NCI-H1694 treated with DMSO at 0.1 percent for 48 hours (cell line): ENCODE data around the gene PPP1R16B.

Source experiments
- DNase-seq: peaks from one replicate; lab custom pipeline; 2025; lab: John Stamatoyannopoulos, UW

The PPP1R16B gene

DNA sequence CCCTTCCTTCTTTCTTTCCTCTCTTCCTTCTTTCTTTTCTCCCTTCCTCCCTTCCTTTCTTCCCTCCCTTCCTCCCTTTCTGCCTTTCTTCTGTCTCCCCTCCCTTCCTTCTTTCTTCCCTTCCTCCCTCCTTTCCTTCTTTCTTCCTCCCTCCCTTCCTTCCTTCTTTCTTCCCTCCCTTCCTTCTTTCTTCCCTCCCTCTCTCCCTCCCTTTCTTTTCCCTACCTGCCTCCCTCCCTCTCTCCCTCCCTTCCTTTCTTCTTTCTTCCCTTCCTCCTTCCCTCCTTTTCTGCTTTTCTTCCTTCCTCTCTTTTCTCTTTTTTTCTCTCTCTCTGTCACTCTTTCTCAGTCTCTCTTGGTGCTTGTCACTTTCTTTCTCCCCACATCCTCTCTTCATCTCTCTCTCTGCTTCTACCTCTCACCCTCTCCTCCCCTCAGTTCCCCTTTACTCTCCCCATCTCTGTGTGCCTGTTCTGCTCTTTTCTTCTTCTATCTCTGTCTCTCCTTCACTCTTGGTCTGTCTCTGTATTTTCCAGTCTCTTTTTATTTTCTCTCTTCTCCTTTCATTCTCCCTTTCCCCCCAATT, 90.6 kb downstream of the PPP1R16B start:
- no peak for DNase-seq

DNA sequence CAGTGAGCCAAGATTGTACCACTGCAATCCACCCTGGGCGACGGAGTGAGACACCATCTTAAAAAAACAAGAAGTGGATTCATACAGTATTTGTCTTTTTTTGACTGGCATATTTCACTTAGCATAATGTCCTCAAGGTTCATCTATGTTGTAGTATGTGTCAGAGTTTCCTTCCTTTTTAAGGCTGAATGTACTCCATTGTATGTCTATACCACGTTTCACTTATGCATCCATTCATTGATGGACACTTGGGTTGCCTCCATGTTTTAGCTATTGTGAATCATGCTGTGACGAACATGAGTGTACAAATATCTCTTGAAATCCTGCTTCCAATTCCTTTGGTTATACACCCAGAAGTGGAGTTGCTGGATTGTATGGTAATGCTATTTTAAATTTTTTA, 91.8 kb downstream of the PPP1R16B start:
- no peak for DNase-seq

DNA sequence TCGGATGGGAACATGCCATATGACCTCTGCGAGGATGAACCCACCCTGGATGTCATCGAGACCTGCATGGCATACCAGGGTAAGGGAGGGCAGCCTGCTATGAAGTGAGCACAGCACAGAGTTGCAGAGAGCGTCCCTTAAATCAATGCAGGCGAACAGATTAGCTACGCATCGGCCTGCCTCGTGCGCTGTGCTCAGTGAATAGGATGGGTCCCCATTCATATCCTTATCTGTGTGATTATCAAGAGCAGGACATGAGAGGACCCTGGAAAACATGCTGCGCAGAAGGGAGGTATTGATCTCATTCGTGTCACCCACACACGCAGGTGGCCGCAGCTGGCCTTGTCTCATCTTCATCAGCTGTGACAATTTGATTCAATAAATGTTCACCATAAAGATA, 95.1 kb downstream of the PPP1R16B start:
- no peak for DNase-seq

DNA sequence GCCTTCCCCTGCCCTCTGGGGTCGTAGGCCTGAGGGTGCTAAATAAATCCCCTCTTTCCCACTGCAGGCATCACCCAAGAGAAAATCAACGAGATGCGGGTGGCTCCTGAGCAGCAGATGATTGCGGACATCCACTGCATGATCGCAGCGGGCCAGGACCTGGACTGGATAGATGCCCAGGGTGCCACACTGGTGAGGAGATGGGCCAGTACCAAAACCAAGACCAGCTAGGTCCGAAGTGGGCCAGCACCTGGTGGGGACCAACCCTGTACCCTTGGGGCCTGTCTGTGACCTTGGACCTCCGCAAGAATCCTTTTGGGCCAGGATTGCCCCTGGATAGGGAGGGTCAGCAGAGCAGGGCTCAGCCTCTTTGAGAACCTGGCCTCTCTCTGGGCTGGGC, 97.1 kb downstream of the PPP1R16B start:
- DNase-seq, result no peak

DNA sequence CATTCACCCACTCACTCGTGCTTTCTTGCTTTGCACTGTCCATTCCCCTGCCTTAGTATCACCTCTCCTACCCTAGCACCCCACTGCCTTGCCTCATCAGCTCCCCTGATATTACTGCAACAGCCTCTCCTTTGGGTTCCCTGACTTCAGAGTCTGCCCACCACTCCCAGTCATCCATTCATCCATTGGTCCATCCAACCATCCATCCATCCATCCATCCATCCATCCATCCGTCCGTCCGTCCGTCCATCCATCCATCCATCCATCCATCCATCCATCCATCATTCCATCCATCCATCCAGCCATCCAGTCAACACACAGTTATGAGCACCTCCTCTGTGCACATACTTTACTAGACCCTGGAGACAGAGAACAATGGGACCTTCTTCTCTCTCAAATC, 97.8 kb downstream of the PPP1R16B start:
- no peak for DNase-seq

DNA sequence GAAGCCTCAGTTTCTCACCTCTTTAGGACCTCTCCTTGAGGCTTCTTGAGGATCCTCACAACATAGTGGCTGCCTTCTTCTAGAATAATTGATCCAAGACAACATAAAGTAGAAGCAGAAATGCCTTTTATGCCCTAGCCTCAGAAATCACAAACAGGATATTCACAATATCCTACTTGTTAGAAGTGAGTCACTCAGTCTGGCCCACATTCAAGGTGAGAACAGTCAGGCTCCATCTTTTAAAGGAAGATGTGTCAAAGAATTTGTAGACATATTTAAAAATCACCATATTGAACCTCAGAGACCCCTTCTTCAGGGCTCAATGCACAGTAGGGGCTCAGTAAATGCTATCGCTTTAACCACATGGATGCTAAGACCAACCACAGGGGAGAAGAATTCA, 99.9 kb downstream of the PPP1R16B start:
- no peak for DNase-seq

DNA sequence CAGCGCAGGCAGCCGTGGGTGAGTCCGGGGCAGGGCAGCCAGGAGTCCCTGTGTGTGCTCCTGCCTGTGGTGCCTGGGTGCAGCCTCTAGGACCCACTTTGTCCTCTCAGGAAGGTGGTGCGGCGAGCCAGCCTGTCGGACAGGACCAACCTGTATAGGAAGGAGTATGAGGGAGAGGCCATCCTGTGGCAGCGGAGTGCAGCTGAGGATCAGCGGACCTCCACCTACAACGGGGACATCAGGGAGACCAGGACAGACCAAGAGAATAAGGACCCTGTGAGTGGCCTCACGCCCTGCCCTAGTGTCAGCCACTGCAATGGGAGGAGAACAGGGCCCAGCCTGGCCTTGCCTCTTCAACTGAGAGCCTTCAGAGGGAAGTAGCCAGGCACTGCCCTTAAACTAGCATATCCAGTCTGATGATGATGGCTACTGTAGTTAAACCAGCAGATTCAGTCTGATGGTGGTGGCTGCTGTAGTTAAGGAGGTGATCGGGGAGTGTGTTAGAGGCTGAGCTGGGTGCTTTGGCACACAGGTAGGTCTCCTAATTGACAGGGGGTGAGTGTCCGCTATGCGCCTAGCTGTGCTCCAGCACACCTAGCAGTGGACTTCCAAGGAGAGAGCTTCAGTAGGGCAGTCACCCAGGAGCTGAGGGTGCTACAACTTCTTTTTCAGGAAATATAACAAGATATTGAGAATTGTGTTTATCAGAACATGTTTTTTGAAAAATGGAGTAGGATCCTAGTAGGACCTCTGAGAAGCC, 102.6 kb downstream of the PPP1R16B start:
- DNase-seq, result no peak

DNA sequence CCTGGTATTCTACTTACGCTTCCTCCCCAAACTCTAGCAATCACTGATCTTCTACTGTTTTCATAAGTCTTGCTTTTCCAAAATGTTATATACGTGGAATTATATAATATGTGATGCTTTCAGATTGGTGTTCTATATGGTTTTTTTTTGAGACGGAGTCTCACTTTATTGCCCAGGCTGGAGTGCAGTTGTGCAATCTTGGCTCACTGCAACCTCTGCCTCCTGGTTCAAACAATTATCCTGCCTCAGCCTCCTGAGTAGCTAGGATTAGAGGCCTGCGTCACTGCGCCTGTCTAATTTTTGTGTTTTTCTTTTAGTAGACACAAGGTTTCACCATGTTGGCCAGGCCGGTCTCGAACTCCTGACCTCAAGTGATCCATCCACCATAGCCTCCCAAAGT, 109.9 kb downstream of the PPP1R16B start:
- no peak for DNase-seq

DNA sequence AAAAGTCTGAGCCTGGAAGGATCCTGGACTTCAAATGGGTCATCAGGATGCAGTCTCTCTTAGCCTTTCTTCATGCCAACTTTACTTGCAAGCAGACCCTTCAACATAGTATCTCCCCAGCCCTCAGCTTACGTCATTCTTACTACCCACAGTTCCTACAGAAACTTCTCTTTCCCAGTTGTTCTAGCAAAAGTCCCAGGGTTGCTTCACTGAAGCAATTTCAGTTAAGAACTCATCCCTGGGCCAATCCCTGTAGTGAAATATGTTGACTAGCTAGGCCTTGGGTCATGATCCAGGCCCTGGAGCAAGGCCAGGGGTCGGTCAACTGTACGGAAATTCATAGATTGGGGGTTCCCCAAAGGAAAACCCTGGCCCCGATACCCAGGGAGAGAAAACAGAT, 112.2 kb downstream of the PPP1R16B start:
- no peak for DNase-seq

DNA sequence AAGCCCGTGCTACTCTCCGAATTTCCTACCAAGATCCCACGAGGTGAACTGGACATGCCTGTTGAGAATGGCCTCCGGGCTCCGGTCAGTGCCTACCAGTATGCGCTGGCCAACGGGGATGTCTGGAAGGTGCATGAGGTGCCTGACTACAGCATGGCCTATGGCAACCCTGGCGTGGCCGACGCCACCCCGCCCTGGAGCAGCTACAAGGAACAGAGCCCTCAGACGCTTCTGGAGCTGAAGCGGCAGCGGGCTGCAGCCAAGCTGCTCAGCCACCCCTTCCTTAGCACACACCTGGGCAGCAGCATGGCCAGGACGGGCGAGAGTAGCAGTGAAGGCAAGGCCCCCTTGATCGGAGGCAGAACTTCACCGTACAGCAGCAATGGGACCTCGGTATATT, 112.7 kb downstream of the PPP1R16B start:
- no peak for DNase-seq

DNA sequence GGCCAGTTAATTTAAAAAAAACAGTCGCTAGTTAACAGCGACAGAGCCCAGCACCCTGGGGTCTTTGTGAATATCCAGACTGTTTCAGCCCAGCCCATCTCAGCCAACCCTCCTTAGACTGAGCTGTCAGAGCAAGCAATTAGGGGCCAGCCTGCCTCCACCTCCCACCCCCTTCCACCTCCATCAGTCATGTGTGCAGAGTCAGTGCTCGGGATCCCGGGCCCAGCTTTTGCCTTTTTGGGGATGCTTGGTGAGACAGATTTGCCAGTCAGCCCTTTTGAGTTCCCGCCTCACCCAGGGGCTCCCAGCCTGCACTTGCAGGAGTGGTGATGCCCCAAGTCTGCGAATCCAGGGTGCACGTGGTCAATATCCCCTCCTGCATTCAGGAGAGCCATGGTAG, 114.2 kb downstream of the PPP1R16B start:
- DNase-seq, result no peak

DNA sequence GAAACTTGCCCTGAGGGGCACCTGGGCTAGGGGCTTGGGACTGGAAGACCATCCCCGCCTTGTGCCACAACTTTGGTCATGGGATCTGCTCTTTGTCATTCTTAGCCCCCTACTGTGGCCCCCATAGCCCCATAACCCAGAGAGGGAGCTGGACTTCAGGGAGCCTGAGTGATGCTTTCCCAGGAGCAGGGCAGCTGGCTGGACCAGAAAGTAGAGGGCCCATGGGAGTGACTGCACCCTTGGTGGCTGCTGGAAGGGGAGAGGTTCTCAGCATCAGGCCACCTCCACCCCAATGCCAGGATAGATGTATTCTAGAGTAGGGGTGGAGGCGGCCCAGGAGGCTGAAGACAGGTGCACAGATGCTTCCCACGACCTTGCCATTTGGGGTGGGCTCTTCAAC, 114.9 kb downstream of the PPP1R16B start:
- no peak for DNase-seq

DNA sequence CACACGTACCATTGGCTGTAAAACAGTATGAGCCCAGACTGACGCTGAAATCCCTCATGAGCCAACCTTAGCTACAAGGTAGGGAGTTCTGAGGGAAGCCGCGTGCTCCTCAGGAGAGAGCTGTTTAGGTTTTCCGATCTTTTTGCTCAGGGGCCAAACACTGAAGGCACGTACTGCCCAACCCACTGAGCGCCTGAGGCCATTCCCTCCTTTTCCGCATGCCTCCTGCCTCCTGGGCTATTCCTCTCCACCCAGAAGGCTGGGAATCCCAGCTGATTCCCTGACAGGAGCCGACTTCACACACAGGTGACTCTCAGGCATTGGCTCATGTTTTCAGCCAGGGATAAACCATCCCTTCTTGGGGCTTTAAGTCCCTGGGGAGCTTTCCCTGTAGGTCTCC, 115.4 kb downstream of the PPP1R16B start:
- DNase-seq, result no peak

DNA sequence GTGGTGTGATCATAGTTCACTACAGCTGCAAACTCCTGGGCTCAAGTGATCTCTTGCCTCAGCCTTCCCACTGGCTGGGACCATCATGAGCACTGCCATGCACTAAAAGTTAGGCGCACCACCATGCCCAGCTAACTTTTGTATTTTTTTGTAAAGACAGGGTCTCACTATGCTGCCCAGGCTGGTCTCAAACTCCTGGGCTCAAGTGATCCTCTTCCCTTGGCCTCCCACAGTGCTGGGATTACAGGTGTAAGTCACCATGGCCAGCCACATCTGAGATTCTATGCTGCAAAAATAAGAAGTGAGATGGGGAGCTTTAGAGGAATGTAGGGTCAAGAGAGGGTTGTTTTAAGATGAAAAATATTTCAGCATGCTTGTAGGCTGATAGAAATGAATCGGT, 119.2 kb downstream of the PPP1R16B start:
- no peak for DNase-seq

DNA sequence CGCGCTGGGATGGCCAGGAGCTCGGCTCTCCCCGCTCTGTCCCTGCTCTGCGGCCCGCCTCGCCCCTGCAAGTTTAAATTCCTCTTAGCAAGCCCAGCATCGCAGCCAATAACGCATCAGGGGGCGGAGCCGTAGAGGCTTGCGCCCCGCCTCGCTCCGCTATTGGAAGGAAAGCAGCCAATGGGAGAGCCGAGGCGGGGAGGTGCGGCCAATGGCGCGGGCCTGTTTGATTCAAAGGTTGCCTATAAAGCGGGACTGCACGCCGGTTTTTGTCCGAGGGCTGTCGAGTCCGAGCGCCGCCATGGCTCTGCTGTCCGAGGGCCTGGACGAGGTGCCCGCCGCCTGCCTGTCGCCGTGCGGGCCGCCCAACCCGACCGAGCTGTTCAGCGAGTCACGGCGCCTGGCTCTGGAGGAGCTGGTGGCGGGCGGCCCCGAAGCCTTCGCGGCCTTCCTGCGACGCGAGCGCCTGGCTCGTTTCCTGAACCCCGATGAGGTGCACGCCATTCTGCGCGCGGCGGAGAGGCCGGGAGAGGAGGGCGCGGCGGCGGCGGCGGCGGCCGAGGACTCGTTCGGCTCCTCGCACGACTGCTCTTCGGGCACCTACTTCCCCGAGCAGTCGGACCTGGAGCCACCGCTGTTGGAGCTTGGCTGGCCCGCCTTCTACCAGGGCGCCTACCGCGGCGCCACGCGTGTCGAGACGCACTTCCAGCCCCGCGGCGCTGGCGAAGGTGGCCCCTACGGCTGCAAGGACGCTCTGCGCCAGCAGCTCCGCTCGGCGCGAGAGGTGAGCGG, 120.8 kb downstream of the PPP1R16B start, which contains the start of gene FAM83D:
Gene FAM83D (plus strand): TSS at position 276 of the 792 bp plus-strand sequence. CDS start 26 bp downstream, at position 302.
- peak; percentile 94 for DNase-seq

DNA sequence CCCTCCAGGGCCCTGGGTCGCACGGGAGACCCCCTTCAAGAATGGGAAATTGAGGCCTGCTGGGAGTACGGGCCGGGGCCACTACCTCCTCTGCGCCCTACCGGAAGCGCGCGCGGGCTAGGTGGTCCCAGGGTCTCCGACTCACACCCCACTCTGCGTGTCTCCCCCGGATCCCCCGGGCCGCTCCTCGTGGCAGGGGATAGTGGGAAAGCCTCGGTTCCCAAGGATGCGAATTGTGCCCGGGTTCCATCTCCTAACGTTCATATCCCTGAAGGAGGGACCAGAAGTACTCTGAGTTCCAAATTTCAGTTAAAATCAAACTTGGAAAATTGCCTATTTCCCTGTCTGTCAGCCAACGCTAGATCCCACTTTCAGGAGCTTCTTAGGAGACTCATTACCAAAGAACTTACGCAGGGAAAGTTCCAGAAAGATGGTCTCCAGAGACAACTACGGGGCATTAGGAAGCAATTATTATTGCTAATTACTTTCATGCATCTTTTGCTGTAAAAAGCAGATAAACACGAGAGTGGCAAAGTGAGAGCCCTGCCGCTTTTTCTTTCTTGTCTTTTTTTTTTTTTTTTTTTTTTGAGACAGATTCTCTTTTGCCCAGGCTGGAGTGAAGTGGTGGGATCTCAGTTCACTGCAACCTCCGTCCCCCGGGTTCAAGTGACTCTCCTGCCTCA, 121.6 kb downstream of the PPP1R16B start:
- DNase-seq, result peak; percentile 10

DNA sequence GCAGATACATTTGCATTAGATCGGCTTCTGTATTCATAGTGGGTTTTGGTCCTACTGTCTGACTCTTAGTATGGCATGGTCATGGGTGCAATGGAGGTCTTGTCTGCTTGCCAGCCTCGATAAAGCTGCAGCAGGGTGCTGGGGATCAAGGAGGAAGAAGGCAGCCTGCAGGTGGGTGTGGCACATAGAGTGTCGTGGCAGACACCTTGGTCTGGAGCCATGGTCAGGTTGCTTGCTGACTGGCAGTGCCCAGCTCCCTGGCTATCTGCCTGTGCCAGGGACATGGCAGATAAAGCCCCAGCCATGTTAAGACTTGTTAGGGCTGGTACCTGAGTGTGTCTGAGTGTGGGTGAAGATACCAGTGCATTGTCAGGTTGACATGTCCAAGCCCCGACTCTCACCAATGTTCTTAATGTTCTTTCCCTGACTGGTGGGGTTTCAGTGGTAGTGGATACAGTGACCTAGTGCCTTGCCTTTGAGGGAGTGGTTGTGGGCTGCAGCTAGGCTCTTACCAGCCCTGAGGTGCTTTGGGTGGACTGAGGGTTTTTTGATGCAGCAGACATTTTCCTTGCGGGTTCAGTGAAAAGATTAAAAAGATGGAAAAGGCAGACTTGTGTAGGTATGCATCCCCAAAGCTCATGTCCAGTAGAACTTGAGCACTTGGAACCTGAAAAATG, 122.5 kb downstream of the PPP1R16B start:
- no peak for DNase-seq

DNA sequence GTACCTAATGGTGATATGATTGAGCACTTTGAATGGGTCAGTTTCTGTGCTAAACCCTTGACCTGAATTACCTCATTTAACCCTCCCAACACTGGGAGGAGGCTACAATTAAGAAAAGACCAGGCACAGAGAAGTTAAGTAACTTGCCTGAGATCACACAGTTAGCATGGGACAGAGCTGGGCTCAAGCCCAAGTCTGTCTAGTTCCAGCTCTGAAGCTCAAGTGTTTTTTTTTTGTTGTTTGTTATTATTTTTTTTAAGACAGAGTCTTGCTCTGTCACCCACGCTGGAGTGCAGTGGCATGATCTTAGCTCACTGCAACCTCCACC, 124.7 kb downstream of the PPP1R16B start:
- no peak for DNase-seq

DNA sequence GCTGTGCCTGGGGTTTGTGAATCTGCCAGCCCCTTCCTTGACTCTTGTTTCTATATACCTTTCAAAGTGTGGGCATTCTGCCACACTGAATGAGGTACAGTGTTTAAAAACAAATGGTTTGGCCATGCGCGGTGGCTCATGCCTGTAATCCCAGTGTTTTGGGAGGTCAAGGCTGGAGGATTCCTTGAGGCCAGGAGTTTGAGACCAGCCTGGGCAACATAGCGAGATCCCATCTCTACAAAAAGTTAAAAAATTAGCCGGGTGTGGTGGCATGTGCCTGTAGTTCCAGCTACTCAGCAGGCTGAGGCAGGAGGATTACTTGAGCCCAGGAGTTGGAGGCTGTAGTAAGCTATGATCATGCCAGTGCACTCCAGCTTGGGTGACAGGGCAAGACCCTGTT, 126.5 kb downstream of the PPP1R16B start:
- no peak for DNase-seq

DNA sequence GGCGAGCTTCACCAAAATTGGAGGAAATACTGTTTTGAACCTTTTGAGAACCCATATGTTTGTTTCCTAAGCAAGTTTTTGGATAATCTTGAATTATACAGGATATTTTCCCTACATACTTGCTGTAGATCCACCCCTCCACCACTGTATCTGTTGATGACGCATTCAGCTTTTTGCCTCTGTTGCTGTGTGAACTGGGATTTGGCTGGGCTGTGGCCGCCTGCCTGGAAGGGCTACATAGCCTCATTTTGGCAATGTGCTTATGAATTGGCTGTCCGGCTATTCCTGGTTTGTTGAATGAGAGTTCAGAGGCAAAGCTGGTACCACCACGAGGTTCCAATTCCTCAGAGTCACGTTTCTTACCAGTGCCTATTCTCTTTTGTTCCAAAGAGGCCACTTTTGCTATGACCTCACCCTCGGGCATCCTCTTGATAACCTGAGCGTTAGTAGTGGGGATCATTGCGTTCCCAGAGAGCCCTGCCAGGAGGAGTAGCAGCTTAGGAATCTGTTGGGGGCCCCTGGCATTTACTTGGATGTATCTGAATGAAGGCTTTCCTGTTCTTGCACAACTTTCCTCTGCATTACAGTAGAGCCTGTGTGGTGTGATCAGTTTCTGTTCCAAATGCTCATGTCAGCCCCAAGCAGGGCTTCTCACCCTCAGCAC, 127.1 kb downstream of the PPP1R16B start:
- DNase-seq, result no peak

DNA sequence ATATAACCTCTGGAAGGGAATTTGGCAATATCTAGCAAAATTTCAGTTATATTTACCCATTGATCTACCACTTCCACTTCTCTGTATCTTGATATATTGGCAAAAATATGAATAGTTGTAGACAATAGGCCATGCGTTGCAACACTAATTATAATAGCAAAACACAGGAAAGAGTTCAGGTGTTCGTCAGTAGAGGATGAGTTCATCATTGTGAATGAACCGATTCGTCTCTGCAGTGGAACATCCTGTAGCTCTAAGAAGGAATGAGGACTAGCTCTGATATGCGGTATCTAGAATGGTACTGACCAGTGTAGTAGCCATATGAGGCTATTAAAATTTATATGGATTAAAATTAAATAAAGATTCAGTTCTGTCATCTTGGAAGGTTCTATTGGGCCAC, 129.0 kb downstream of the PPP1R16B start:
- no peak for DNase-seq

DNA sequence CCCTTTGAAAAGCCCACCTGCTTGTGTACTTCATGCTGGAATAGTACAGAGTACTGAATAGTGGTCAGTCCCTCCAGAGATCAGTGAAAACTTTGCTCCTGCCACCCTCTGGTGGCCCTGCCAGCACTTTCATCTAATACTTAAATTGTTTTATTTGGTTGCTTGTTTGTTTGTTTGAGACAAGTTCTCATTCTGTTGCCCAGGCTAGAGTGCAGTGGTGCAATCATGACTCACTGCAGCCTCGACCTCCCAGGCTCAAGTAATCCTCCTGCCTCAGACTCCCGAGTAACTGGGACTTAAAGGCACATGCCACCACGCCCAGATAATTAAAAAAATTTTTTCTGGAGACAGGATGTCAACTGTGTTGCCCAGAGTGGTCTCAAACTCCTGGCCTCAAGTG, 129.8 kb downstream of the PPP1R16B start:
- no peak for DNase-seq
